Measurements from ENCODE around the gene DOCK3.
"Not testable (repeated sequence)": the region's sequence is repeated elsewhere in the genome, so short reads cannot be mapped to it uniquely, and the experiment has no call there.

Gene DOCK3

GRCh38 chr3:51270559-51270958, 595.8 kb downstream of the DOCK3 start:
- DNase-seq = no peak

GRCh38 chr3:51271172-51271571, 596.4 kb downstream of the DOCK3 start:
- no peak for DNase-seq

- DNase-seq = no peak
These were observed 599.3 kb downstream of the DOCK3 start for GRCh38 chr3:51274052-51274451.

- no peak for DNase-seq
These were observed 600.5 kb downstream of the DOCK3 start for GRCh38 chr3:51275111-51275805.

GRCh38 chr3:51276046-51276445, 601.3 kb downstream of the DOCK3 start:
- no peak for DNase-seq

- DNase-seq = no peak
These were observed 604.7 kb downstream of the DOCK3 start for GRCh38 chr3:51279448-51279847.

- DNase-seq = no peak
These were observed 605.4 kb downstream of the DOCK3 start for GRCh38 chr3:51280176-51280575.

- no peak for DNase-seq
These were observed 608.2 kb downstream of the DOCK3 start for GRCh38 chr3:51282931-51283330.

- no peak for DNase-seq
These were observed 608.7 kb downstream of the DOCK3 start for GRCh38 chr3:51283421-51283820.

- no peak for DNase-seq
These were observed 620.9 kb downstream of the DOCK3 start for GRCh38 chr3:51295625-51296024.

GRCh38 chr3:51297333-51297732, 622.6 kb downstream of the DOCK3 start:
- no peak for DNase-seq

GRCh38 chr3:51304230-51304629, 629.5 kb downstream of the DOCK3 start:
- no peak for DNase-seq

- DNase-seq = no peak
These were observed 631.4 kb downstream of the DOCK3 start for GRCh38 chr3:51306093-51306492.

GRCh38 chr3:51307458-51307857, 632.7 kb downstream of the DOCK3 start:
- DNase-seq = no peak

- not testable (repeated sequence) for DNase-seq
These were observed 633.3 kb downstream of the DOCK3 start for GRCh38 chr3:51307945-51308607.

- no peak for DNase-seq
These were observed 636.3 kb downstream of the DOCK3 start for GRCh38 chr3:51311055-51311454.

GRCh38 chr3:51328206-51328605, 653.5 kb downstream of the DOCK3 start:
- no peak for DNase-seq

GRCh38 chr3:51330046-51330445, 655.3 kb downstream of the DOCK3 start:
- DNase-seq = no peak

GRCh38 chr3:51332156-51332555, 657.4 kb downstream of the DOCK3 start:
- no peak for DNase-seq

GRCh38 chr3:51333021-51333420, 658.3 kb downstream of the DOCK3 start:
- no peak for DNase-seq

GRCh38 chr3:51336261-51336660, 661.5 kb downstream of the DOCK3 start:
- no peak for DNase-seq

- DNase-seq = no peak
These were observed 662.9 kb downstream of the DOCK3 start for GRCh38 chr3:51337666-51338065.

GRCh38 chr3:51338632-51339031, 663.9 kb downstream of the DOCK3 start:
- no peak for DNase-seq

GRCh38 chr3:51340013-51340829, 665.5 kb downstream of the DOCK3 start:
- no peak for DNase-seq
